Keratinocyte (primary cell): ENCODE results near the gene LCORL. TPM values are rescaled to one million over a fixed set of nuclear protein-coding genes. Genes with fewer than 3 reads are reported as not detected.

Experiments used
- DNase-seq: peaks from one replicate; pipeline ENCODE4 v3.0.0-alpha.2; 2011; ENCODE audit warnings: low read depth, missing footprints, low spot score
- FAIRE-seq: peaks from 2 replicates; lab custom pipeline; 2011; peaks lifted over from hg19 to GRCh38; lab: Jason Lieb, UNC
- H2AFZ ChIP-seq: 2 replicates; pipeline ENCODE4 v1.6.0; 2012; ENCODE audit warnings: low read length, control low read depth, inconsistent platforms; ENCODE audit not compliant: control insufficient read depth
- H3K27ac ChIP-seq: 2 replicates; pipeline ENCODE4 v1.5.1; 2011; ENCODE audit warnings: low read length; ENCODE audit not compliant: control insufficient read depth, insufficient read depth
- H3K27me3 ChIP-seq: 3 replicates; pipeline ENCODE4 v1.6.0; 2011; ENCODE audit warnings: low read length; ENCODE audit not compliant: control insufficient read depth, insufficient read depth; ENCODE audit errors: extremely low read depth
- H3K36me3 ChIP-seq, 2 experiments: 2 replicates in 1 of 2; 3 replicates in 1 of 2; pipeline ENCODE4 v1.5.1; 2011; ENCODE audit warnings: low read length in 2 of 2, mild to moderate bottlenecking in 1 of 2; ENCODE audit not compliant: control insufficient read depth in 2 of 2, insufficient read depth in 2 of 2; ENCODE audit errors: extremely low read depth in 1 of 2
- H3K4me1 ChIP-seq: 3 replicates; pipeline ENCODE4 v1.5.1; 2011; ENCODE audit warnings: low read length; ENCODE audit not compliant: control insufficient read depth, insufficient read depth; ENCODE audit errors: extremely low read depth
- H3K4me2 ChIP-seq: 3 replicates; pipeline ENCODE4 v1.6.0; 2011; ENCODE audit warnings: low read depth, low read length; ENCODE audit not compliant: control insufficient read depth, insufficient read depth; ENCODE audit errors: extremely low read depth
- H3K4me3 ChIP-seq, 3 experiments: fragments of 200-600 bp in 1 of 3; sonication (generic) in 1 of 3; 2 replicates in 2 of 3; 3 replicates in 1 of 3; pipeline ENCODE4 v1.5.1; 2011 to 2016; ENCODE audit warnings: low read length in 3 of 3, mild to moderate bottlenecking in 3 of 3, control low read depth in 2 of 3, inconsistent platforms in 1 of 3, low read depth in 1 of 3, mixed read lengths in 1 of 3, mixed run types in 1 of 3, moderate library complexity in 1 of 3; ENCODE audit not compliant: control insufficient read depth in 2 of 3, insufficient read depth in 2 of 3; ENCODE audit errors: extremely low read depth in 1 of 3
- H3K79me2 ChIP-seq: 2 replicates; pipeline ENCODE4 v1.6.0; 2012; ENCODE audit warnings: low read length; ENCODE audit not compliant: control insufficient read depth, insufficient read depth
- H3K9ac ChIP-seq: 3 replicates; pipeline ENCODE4 v1.6.0; 2011; ENCODE audit warnings: low read length; ENCODE audit not compliant: control insufficient read depth, insufficient read depth; ENCODE audit errors: extremely low read depth
- H3K9me1 ChIP-seq: 3 replicates; pipeline ENCODE4 v1.6.0; 2011; ENCODE audit warnings: low read length; ENCODE audit not compliant: control insufficient read depth, insufficient read depth; ENCODE audit errors: extremely low read depth
- H3K9me3 ChIP-seq: 2 replicates; pipeline ENCODE4 v1.5.1; 2012; ENCODE audit warnings: low read depth, low read length; ENCODE audit not compliant: control insufficient read depth
- H4K20me1 ChIP-seq: 3 replicates; pipeline ENCODE4 v1.6.0; 2011; ENCODE audit warnings: low read length; ENCODE audit not compliant: control insufficient read depth, insufficient read depth; ENCODE audit errors: extremely low read depth
- CTCF ChIP-seq, 3 experiments: IDR thresholded peaks in 1 of 3; conservative IDR thresholded peaks in 1 of 3; optimal IDR thresholded peaks in 1 of 3; 2 replicates in 2 of 3; 3 replicates in 1 of 3; pipeline versions ENCODE3 to v1.5.1; 2011; ENCODE audit warnings: low read length in 3 of 3, mild to moderate bottlenecking in 3 of 3, moderate library complexity in 2 of 3, control low read depth in 1 of 3, inconsistent platforms in 1 of 3; ENCODE audit not compliant: insufficient read depth in 2 of 3; ENCODE audit errors: extremely low read depth in 1 of 3
- EZH2 ChIP-seq: IDR thresholded peaks from one replicate; pipeline ENCODE4 v1.6.1; 2012; ENCODE audit warnings: inconsistent platforms, mild to moderate bottlenecking, low read length, moderate library complexity
- dilution Hi-C: fragments of 300-500 bp; cut with MboI; formaldehyde crosslinking; loops from one replicate; pipeline ENCODE4 v1.7.0; 2020; ENCODE audit warnings: low sequenced_read_pairs; ENCODE audit not compliant: extremely low pct_ligation_motif_present
- polyA plus RNA-seq, 5 experiments: library from polyadenylated mRNA; depleted of rRNA in 3 of 5; stranded (reverse) in 3 of 5; stranded (forward) in 1 of 5; unstranded in 1 of 5; fragments of >200 nt; gene quantifications; 1 replicate in 1 of 5; 2 replicates in 3 of 5; 3 replicates in 1 of 5; pipeline versions ENCODE4 v1.2.1 to v1.2.3, GENCODE V29; 2011 to 2012; ENCODE audit warnings: missing spikeins in 2 of 5, low read depth in 1 of 5, low replicate concordance in 1 of 5

The LCORL gene
- polyA plus RNA-seq, 1 donor (not counting 4 experiments of a cell fraction or from before 2014, with no cell fraction given) = 3.3 TPM

- DNase-seq (no peak), FAIRE-seq (no peak)
- H3K4me2 ChIP-seq = no peak overlapping the region
- H3K9me1 ChIP-seq = no peaks in the 10 kb centered on the region
- no peak overlapping the region for H3K27ac ChIP-seq
- no peak overlapping the region for H2AFZ ChIP-seq
- H3K36me3 ChIP-seq = no peaks in the 10 kb centered on the region
- H3K27me3 ChIP-seq = no peaks in the 10 kb centered on the region
- no peaks in the 10 kb centered on the region for H3K79me2 ChIP-seq
- no peak overlapping the region for H3K9ac ChIP-seq
- no peak for TF ChIP-seq EZH2
- no peak for TF ChIP-seq CTCF (optimal IDR thresholded peaks at IDR 0.05 in 1 of 3, IDR thresholded peaks at IDR 0.05 in 1 of 3, conservative IDR thresholded peaks at IDR 0.05 in 1 of 3; ENCODE audit: extremely low read depth in 1 of 3, insufficient read depth in 2 of 3, low read length in 3 of 3)
- no peak overlapping the region for H3K4me3 ChIP-seq
- H4K20me1 ChIP-seq = no peaks in the 10 kb centered on the region
- no peaks in the 10 kb centered on the region for H3K9me3 ChIP-seq
- dilution Hi-C loops = no loop called here
- H3K4me1 ChIP-seq = no peaks in the 10 kb centered on the region
Observed at GRCh38 chr4:17895481-17895880, 126.1 kb downstream of the LCORL start.

GRCh38 chr4:17894421-17894820 is 127.1 kb downstream of the LCORL start:
- dilution Hi-C loops = no loop called here
- Histone ChIP-seq H4K20me1 (no peaks in the 10 kb centered on the region), H3K27me3 (no peaks in the 10 kb centered on the region), H2AFZ (no peak overlapping the region), H3K9ac (no peak overlapping the region), H3K79me2 (no peaks in the 10 kb centered on the region), H3K9me3 (no peaks in the 10 kb centered on the region), H3K9me1 (no peaks in the 10 kb centered on the region), H3K36me3 (no peaks in the 10 kb centered on the region), H3K4me2 (no peak overlapping the region), H3K27ac (no peak overlapping the region), H3K4me3 (no peak overlapping the region), H3K4me1 (no peaks in the 10 kb centered on the region)
- FAIRE-seq = no peak
- TF ChIP-seq CTCF (optimal IDR thresholded peaks at IDR 0.05 in 1 of 3, IDR thresholded peaks at IDR 0.05 in 1 of 3, conservative IDR thresholded peaks at IDR 0.05 in 1 of 3; ENCODE audit: extremely low read depth in 1 of 3, insufficient read depth in 2 of 3, low read length in 3 of 3) = no peak
- no peak for TF ChIP-seq EZH2
- no peak for DNase-seq
